22Rv1 (cell line): Measurements from ENCODE around the gene TBC1D22B.

ENCODE experiments used
- H3K27ac ChIP-seq: fragments of 450-650 bp; 2 replicates; pipeline ENCODE4 v1.5.1; 2017
- CTCF ChIP-seq: fragments of 450-650 bp; IDR thresholded peaks from 2 replicates; pipeline ENCODE4 v1.5.1; 2017; ENCODE audit warnings: mild to moderate bottlenecking
- ZFX ChIP-seq: fragments of 450-650 bp; IDR thresholded peaks from 2 replicates; pipeline ENCODE4 v1.6.1; 2017; ENCODE audit warnings: antibody characterized with exemption, borderline replicate concordance

The TBC1D22B gene

GRCh38 chr6:37282371-37282770, 24.8 kb downstream of the TBC1D22B start:
- H3K27ac ChIP-seq: no peak overlapping the region
- no peak for TF ChIP-seq ZFX
- no peak for TF ChIP-seq CTCF

DNA sequence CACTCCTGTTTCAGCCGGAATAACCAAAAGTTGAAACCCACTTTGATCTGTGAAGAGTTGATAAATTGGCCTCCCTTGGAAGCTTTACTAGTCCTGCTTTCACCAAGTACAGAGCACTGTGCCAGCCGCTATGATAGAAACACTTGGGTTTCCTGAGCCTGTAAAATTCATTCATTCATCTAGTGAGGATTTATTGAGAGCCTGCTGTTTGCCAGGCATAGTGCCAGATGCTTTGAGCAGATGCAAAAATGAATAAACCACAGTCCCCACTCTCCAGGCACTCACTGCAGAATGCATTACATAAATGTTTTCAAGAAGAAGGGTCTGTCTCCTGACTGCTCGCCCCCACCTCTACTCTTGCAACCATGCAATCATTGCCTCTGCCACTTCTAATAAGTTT, 25.7 kb downstream of the TBC1D22B start:
- no peak overlapping the region for H3K27ac ChIP-seq
- TF ChIP-seq CTCF: no peak
- no peak for TF ChIP-seq ZFX

GRCh38 chr6:37283671-37284151, 26.1 kb downstream of the TBC1D22B start:
- no peak overlapping the region for H3K27ac ChIP-seq

DNA sequence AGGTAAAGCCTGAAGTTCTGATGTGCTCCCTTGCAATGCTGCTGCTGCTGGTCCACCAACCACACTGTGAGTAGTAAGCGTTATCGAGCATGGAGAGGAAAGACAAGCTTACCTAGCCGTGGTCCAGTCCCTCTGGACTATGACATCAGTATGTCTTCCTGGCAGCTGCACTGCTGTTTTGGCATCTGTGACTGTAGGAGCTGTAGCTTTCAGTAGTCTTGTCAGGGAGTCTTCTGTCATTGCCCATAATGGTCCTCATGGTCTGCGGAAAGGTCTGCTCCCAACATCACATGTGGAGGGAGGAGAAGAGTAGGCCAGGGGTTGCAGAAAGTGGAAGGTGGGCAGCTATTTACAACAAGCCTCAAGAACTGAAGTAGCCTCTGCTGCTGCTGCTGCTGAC, 27.2 kb downstream of the TBC1D22B start:
- no peak for TF ChIP-seq ZFX
- TF ChIP-seq CTCF: no peak
- no peak overlapping the region for H3K27ac ChIP-seq

More at GRCh38 chr6:37283671-37284151, 26.1 kb downstream of the TBC1D22B start:
- TF ChIP-seq CTCF: no peak
- TF ChIP-seq ZFX: no peak

- TF ChIP-seq ZFX (no peak), CTCF (no peak)
- H3K27ac ChIP-seq: no peak overlapping the region
These were observed 28.3 kb downstream of the TBC1D22B start for GRCh38 chr6:37285861-37286311.

- TF ChIP-seq CTCF: no peak
- TF ChIP-seq ZFX: no peak
- H3K27ac ChIP-seq: no peak overlapping the region
These were observed 30.1 kb downstream of the TBC1D22B start for GRCh38 chr6:37287519-37288157.

- TF ChIP-seq CTCF (no peak), ZFX (no peak)
- H3K27ac ChIP-seq: no peak overlapping the region
These were observed 30.7 kb downstream of the TBC1D22B start for GRCh38 chr6:37288247-37288646.
